NCI-H748 (cell line): ENCODE measurements around the gene ELMO1.

Experiments used
- DNase-seq: peaks from one replicate; lab custom pipeline; 2025; ENCODE audit not compliant: unreplicated experiment; lab: John Stamatoyannopoulos, UW

Gene ELMO1

DNA sequence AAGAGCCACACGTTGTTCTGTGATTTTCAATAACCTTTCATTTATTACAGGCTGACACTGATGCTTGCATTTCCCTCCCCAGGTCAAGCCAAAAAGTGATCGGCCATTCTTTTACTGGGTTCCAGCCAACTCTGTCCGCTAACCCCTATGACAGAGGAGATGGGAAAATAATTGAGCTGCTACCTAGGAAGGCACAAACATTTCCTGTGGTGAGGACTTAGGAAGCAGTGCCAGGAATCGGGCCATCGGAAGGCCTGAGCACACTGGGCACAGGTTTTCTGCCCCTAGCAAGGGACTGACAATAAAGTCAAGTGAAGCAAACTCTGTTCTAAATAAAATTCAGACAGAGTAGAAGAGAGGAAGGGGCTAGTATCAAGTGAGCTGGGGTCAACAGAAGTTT, 411.4 kb downstream of the ELMO1 start:
- peak; percentile 67 for DNase-seq

DNA sequence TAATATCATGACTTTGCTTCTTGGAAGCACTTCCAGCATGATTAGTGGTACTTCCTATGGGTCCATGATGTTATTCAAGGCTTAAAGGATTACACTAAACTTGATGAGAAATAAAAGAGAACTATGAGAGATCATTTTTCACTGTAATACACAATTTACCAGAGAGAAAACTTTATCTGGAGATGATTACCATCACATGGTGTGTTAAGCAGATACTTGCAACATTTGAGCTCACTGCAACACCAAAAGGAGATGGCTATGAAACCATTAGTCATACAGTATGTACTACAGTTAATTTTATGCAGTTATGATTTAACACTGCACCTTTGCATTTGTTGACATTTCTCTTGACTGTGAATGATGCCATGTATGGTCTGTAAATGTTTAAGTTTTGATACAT, 413.0 kb downstream of the ELMO1 start:
- no peak for DNase-seq

DNA sequence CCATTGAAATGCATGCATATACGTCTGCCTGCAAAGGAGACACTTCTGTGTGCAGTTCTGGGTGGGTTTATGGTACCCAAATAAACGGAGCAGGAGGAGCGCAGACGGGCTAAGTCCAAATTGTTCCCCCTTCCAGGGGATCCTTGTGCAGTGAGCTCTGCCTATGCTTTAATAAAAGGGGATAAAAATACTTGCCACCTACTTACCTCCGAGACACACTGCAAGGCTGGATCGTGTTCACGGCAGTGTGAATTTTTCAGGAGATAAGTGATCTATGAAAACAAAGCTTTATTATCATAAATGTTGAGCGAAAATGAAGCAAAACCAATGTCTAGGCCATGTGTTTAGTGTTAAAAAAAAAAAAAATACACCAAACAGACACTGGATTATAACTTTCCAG, 415.5 kb downstream of the ELMO1 start:
- DNase-seq, result no peak

DNA sequence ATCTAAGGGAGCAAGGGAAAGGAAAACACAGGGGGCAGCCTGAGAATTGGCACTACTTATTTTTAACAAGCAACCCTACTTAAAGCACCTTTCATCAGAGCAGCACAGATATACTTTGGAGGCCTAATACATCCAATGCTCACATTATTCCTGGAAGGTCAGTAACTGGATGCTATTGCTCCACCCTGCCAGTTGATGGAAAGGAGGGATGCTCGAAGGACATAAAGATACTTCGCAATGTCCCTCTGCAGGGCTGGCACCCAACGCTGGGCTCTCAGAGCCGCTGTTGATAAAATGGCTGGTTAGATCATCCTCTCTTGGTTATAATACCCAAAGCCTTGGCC, 416.4 kb downstream of the ELMO1 start:
- no peak for DNase-seq

DNA sequence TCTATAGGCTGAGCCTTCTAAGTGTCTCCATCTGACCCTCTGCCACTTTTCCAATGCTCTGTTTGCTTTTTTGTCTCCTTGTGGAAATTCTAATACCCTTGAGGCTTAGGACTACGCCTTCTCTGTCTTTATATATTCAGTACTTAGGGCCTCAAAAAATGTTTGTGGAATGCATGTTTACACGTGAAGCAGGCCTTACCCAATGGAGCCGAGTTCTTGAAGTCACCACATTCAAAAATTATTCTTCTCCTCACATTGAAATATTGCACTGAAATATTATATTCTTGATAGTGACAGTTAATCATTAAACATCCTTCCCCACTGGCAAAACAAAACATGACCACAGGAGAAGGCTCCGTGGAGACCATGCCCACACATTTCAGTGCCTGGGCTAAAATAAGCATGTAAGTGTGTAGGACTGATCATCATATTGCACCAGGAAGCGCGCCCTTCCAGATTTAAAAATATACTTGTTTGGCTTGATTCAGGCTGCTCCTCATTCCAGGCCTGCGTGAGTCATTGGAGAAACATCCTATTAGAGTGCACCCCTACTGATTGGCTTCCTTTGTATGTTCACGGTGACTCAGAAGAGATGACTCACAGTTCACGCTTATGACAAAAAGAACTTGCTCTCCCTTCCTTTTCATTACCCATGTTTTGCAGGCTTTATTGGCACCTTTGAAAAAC, 416.9 kb downstream of the ELMO1 start:
- DNase-seq, result peak; percentile 84

DNA sequence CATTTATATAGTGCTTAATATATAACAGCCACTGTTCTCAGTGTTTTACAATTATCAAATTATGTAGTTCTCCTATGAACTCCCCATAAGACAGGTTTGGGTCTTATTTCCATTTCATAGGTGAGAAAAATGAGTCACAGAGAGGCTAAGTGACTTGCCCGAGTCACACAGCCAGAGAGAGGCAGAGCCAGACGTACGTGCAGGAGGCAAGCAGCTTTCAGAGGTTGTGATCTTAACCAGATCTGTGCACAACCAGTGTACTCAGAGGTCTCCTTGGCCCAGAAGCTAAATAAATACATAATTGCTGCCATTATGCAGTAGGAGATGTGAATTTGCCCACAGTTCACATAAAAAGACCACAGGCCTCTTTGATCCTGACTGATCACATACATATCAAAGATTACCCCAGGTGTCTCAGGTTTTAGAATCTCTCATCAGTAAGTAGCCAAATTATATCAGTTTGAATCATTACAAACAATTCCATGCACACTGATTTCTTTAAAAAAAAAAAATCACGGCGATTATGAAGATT, 419.7 kb downstream of the ELMO1 start:
- peak; percentile 9 for DNase-seq

DNA sequence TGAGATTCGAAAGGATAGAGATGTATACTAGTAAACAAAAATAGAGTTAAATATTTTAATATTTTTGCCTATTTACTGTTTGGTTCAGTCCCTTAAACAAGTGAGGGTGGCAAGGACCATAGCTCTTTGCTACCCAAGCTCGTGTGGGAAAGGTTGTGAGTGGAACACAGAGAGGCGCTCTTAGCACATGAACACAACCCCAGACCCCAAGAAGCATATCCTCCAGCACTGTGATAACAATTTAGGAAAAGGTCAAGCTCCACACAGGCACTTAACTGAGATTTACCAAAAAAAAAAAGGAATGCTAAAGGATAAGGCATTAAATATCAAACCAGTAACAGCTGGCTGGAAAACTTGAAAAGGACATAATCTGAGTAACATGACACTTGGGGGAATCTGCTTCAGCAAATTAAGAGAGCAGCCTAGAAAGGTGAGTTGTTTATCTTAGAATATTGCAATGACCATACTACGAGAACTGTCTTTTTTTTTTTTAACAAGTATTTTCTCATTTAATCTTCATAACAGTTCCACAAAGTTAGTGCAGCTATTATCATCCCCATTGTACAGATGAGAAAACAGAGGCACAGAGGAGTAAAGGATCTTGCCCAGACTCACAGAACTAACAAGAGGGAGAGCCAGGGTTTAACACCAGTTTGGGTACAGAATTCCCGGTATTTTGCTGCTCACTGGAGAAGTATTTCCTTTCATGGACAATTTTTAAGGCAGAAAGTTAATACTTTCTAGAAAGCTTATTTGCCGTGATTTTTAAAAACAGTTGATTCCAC, 420.9 kb downstream of the ELMO1 start:
- no peak for DNase-seq

DNA sequence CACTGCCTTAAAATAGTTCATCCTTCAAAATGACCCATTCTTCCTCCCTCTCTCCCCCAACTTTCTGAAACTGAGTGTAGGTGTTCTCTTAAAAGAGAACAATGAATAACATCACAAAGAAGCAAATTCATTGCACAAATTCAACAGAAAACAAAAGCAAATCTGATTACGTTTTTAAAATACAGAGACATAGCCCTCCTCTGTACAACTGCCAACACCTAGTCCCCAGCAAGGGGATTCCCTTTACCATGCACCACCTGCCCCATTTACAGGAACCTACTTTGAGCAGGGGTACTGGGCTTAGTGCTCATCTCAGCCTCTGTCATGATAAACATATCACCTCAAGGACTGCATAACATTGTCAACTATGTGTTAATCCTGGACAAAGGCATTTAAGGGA, 421.6 kb downstream of the ELMO1 start:
- DNase-seq, result no peak

DNA sequence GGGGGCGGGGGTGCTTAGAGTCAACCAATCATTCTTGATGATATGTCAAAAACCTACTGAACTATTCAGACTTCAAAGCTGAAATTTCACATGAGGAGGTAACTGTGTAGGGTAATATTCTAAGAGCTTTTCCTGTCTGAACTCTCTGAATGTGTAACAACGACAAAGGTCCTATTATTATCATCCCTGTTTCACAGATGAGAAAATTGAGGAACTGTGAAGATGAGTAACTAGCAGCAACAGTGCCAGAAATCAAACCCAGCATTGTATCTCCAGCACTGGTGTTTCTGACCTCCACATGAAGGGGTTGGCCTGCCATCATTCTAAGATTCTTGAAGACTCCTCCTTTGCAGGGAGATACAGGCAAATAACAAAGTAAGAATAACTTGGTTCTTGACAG, 429.7 kb downstream of the ELMO1 start:
- no peak for DNase-seq

DNA sequence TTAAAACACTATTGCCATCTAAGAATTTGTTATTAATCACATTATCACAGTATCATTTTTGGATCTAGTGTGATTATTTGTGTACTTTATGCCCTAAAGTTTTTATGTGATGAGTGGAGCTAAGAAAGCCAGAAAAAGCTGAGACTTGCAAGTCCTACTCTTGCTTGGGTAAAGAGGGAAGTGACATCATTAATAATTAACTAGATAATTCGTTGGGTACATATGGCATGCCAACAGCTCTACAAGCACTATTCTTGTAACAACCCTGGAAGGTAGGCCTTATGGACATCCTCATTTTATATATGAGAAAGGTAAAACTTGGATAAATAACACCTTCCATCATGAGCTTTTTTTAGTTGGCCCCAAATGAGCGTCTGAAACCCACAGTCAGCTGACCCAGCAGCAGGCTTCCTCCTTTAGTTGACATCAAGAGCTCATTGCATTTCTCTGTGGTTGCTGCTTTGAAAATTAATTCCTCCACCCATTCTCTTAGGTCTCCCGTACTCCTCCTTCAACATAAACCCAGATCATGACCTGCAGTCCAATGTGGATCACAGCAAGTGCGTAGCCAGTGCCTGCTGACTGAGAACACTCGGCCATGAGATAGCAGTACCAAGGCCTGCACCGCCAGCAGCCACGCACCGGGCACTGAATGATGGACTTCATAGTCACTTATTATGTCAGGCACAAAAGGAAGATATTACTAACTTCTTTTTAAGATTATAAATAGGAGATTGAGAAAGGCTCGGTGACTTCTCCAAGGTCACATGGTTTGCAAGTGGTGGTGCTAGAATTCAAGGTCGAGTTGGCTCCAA, 432.4 kb downstream of the ELMO1 start:
- no peak for DNase-seq

DNA sequence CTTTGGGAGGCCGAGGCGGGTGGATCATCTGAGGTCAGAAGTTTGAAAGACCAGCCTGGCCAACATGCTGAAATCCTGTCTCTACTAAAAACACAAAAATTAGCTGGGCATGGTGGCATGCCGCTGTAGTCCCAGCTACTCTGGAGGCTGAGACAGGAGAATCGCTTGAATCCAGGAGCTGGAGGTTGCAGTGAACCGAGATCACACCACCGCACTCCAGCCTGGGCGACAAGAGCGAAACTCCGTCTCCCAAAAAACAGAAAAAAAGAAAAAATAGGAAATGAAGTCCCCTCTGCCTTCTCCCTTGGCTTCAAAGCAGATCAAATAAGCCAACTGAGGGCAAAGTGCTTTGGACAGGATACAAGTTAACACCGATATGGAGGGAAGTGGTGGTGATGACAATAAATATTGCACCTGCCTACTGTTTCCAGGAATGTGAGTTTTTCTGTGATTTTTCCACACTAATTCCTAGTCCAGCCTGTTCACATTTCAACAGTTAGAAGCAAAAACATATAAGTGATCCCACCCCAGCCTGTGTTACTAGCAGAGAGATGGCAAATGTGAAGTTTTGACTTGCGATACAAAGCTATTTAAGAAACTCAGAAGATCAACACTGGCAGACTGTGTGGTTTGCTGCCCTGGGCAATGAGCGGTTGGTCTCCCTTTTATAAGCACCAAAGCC, 433.2 kb downstream of the ELMO1 start:
- DNase-seq, result no peak

DNA sequence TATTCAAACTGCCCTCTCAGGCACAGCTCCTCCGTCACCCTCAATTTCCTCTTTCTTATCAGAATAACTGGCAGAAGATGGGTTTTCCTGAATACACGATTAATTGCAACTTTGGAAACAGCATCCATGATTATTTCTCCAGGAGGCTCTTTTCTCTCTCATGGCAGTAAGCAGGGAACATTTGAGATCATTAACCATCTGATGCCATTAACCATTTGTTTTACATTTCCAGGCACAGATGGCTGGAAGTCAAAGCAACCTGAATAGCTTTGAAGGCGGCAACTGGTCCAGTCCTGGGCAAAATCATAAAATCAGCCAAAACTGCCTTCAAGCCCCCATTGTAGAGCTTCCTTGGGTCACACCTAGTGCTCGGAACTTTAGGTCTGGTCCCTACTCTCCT, 434.9 kb downstream of the ELMO1 start:
- DNase-seq, result no peak

DNA sequence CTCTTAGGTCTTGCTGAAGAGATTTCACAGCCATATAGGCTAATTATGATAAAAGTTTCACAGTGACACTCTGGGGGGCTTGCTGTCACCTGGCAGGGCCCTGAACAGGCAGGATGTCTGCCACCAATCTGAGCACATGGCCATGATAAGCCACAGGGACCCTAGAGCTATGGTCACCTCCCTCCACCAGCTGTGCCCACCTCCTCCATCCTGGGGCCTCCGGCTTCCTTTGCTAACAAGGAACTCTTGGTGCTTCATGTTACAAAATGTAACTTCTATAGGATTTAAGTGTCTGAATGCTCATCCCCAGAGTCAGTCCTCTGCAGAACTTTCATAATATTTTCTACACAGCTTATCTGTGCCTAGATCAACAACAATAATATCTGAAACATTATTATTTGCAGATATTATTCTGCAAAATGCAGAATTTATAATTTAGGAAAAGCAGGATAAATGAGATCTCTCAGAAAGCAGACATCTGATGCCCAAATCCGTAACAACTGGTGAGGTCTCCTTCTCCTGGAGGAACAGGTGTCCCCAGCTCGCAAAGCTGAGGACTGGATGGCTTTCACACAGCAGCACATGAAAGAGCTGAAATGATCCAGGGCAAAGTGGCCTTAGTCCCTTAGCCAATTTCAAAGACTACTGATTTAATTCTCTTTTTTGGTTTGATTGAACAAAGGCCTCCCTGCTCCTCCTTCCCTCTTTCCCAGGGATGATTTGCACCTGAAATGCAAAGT, 437.3 kb downstream of the ELMO1 start:
- no peak for DNase-seq

DNA sequence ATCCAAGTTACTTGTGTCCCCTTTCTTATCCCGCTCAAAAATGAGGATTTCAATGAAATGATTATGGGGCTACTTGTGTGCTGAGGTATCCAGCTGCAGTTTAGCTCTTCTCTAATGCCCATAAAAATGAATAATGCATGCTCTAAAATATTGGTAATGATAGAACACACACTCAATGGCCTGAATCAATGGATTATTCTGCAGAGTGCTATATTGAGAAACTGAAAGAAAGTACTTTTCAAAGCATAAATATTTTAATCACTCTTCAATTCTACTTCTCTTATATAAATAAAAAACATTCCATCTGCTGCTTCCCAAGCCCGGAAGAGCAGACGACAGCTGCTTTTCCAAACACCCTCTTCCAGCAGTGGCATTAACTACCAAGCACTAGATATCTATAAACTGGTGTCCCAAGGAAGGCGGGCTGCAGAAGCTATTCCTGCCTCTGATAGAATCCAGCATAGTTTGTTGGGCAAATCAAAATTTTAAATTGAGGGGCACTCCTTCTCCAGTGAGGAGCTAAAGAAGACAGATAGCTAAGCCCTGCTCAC, 439.5 kb downstream of the ELMO1 start:
- no peak for DNase-seq

DNA sequence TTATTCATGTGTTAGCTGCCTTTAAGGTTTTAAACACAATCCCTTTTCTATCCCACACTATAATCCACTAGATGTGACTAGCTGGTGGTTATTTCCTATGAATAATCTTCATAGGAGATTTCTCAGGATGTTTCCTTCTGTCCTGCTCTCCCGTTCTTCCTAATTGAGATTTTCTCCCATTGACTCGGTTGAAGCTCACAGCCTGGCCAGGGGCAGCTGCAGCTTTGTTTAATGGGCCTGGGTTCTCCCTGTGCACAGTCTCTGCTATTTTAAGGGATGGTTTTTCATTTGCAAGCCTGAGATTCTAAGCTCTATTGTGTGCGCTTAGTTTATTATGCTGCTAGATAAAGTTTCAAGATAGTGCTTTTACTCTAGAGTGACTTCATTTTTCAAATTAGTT, 441.0 kb downstream of the ELMO1 start:
- DNase-seq, result no peak

DNA sequence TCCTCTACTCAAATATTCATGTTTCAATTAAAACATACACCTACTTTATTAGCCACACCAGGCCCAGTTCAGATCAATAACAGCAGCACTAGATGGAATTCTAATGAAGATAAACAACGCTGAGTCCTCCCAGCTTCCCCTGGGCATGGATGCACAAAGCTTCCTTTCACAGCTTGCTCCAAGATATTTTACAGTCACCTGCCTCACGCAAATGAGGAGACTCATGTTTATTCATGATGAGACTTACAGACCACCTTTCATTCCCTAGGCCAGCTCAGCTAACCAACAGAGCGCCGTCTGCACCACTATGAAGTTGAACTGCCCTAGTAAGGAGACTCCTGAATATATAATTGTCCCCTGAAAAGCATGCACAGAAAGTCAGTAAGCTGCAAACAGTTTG, 441.4 kb downstream of the ELMO1 start:
- no peak for DNase-seq

DNA sequence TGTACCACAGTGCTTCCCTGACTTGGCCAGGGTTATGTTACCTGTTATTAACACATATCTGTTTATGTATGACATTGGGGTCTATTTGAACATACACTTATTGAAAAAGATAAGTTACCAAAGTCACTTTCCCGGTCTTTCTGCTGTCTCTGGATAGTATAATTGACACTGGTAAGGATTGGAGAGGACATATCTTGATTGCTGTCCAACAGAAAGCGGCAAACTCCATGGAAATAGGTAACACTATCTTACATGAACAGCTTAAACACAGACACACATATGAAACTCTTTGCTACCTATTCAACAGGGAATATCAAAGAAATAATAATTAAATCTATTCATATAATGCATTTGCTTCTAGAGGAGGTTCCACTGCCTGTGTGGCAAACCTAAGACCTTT, 441.9 kb downstream of the ELMO1 start:
- no peak for DNase-seq

DNA sequence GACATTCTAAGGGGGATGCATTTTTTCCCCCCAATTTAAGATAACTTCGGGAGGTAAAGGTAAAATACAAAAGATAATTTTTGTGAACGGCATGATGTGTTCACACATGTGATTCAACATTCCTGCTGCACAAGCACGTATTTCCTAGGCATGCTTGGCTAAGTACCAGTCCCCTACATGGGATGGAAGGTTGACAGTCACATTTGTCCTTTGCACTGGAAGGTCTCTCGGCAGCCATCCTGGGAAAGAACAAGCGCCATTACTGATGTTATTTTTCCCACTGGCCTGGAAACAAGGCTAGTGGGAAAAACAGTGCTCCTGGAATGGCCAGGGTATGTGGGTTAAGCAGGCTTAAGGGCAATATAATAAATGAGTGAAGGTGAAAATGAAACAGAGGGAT, 448.2 kb downstream of the ELMO1 start:
- no peak for DNase-seq

DNA sequence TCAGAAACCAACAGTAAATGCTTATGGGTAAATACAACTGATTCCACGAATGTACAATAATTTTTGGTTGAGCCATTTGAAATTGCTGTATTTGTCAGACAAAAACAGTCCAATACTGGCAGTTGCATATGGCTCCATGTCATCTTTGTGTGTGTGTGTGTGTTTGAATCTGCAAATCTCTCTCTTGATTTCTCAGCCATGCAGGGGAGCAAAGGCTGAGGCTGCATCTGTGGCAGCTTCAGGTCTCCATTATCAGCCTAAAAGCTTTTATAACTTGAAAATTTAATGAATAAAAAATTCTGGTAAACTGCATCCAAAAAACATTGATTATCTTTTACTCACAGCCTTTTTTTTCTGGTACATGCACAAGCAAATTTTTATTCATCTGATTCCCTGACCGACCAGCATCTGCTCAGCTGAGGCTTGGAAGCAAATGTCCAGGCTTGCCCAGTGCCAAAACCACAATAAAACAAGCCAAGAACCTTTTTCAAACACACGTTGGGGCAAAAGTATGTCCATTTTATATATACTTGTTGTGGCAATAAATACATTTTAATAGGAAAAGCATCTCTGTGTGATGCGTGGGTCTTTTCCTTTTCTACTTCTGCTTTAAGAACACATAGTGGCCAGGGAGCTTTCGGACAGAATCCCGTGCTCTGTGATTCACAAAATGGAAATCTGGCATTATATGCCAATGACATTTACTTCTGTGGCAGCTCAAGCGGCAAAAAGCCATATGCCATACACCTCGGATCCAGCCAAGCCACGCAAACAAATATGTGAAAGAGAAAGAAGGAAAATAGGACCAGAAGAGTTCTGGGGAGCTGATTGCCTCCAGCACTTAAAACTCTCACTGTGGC, 448.8 kb downstream of the ELMO1 start:
- no peak for DNase-seq
